Measurements from ENCODE around the gene SLC38A2.
A peak's percentile ranks its signal among the peaks of the same experiment; 100 is the strongest.

Gene SLC38A2

GRCh38 chr12:46404733-46405132 is 32.2 kb upstream of the SLC38A2 start:
- no peak for DNase-seq (ENCODE audit: low read depth)
- TF ChIP-seq CTCF (IDR thresholded peaks at IDR 0.05; ENCODE audit: low read depth, low read length, missing control alignments) = no peak
- in situ Hi-C loops (cut with HindIII; ENCODE audit: low sequenced_read_pairs) = no loop called here
- H3K4me3 ChIP-seq (ENCODE audit: low read depth, low read length) = no peak overlapping the region

- no peak for TF ChIP-seq CTCF (IDR thresholded peaks at IDR 0.05; ENCODE audit: low read depth, low read length, missing control alignments)
- DNase-seq (ENCODE audit: low read depth) = peak; percentile 97
- no peak overlapping the region for H3K4me3 ChIP-seq (ENCODE audit: low read depth, low read length)
- in situ Hi-C loops (cut with HindIII; ENCODE audit: low sequenced_read_pairs) = no loop called here
Observed at GRCh38 chr12:46404225-46404631, 31.7 kb upstream of the SLC38A2 start.

GRCh38 chr12:46403719-46404070 is 31.1 kb upstream of the SLC38A2 start:
- DNase-seq (ENCODE audit: low read depth) = no peak
- no peak overlapping the region for H3K4me3 ChIP-seq (ENCODE audit: low read depth, low read length)
- no peak for TF ChIP-seq CTCF (IDR thresholded peaks at IDR 0.05; ENCODE audit: low read depth, low read length, missing control alignments)
- in situ Hi-C loops (cut with HindIII; ENCODE audit: low sequenced_read_pairs) = no loop called here

GRCh38 chr12:46402941-46403718 is 30.6 kb upstream of the SLC38A2 start:
- no peak overlapping the region for H3K4me3 ChIP-seq (ENCODE audit: low read depth, low read length)
- DNase-seq (ENCODE audit: low read depth) = no peak
- TF ChIP-seq CTCF (IDR thresholded peaks at IDR 0.05; ENCODE audit: low read depth, low read length, missing control alignments) = no peak
- in situ Hi-C loops (cut with HindIII; ENCODE audit: low sequenced_read_pairs) = no loop called here

GRCh38 chr12:46402451-46402850 is 29.9 kb upstream of the SLC38A2 start:
- in situ Hi-C loops (cut with HindIII; ENCODE audit: low sequenced_read_pairs) = no loop called here
- no peak for TF ChIP-seq CTCF (IDR thresholded peaks at IDR 0.05; ENCODE audit: low read depth, low read length, missing control alignments)
- H3K4me3 ChIP-seq (ENCODE audit: low read depth, low read length) = no peak overlapping the region
- DNase-seq (ENCODE audit: low read depth) = peak; percentile 78

- H3K4me3 ChIP-seq (ENCODE audit: low read depth, low read length) = no peak overlapping the region
- in situ Hi-C loops (cut with HindIII; ENCODE audit: low sequenced_read_pairs) = no loop called here
- TF ChIP-seq CTCF (IDR thresholded peaks at IDR 0.05; ENCODE audit: low read depth, low read length, missing control alignments) = peak; percentile 17
- no peak for DNase-seq (ENCODE audit: low read depth)
Observed at GRCh38 chr12:46401662-46402061, 29.1 kb upstream of the SLC38A2 start.
